Parathyroid adenoma (tissue), 2 donors: ENCODE measurements around the gene PTPN4.

Source experiments
- H2AFZ ChIP-seq: fragments of 300-600 bp; sonication (generic); one replicate; pipeline ENCODE4 v1.7.0; 2017; ENCODE audit warnings: antibody characterized with exemption, mild to moderate bottlenecking
- H3K27ac ChIP-seq: fragments of 300-600 bp; sonication (generic); one replicate; pipeline ENCODE4 v1.7.0; 2017
- H3K27me3 ChIP-seq: fragments of 300-600 bp; sonication (generic); one replicate; pipeline ENCODE4 v1.7.0; 2017; ENCODE audit warnings: low read length; ENCODE audit not compliant: control insufficient read depth, insufficient read depth
- H3K36me3 ChIP-seq: fragments of 300-600 bp; sonication (generic); one replicate; pipeline ENCODE4 v1.7.0; 2017; ENCODE audit warnings: low read length; ENCODE audit not compliant: control insufficient read depth, insufficient read depth
- H3K4me1 ChIP-seq: fragments of 300-600 bp; sonication (generic); one replicate; pipeline ENCODE4 v1.7.0; 2017; ENCODE audit warnings: control low read depth
- H3K4me2 ChIP-seq: fragments of 300-600 bp; sonication (generic); one replicate; pipeline ENCODE4 v1.7.0; 2017; ENCODE audit warnings: low read length
- H3K4me3 ChIP-seq: fragments of 300-600 bp; sonication (generic); one replicate; pipeline ENCODE4 v1.7.0; 2017; ENCODE audit warnings: low read depth, low read length
- H3K79me2 ChIP-seq: fragments of 300-600 bp; sonication (generic); one replicate; pipeline ENCODE4 v1.7.0; 2017; ENCODE audit warnings: control low read depth
- H3K9ac ChIP-seq: fragments of 300-600 bp; sonication (generic); one replicate; pipeline ENCODE4 v1.7.0; 2017; ENCODE audit warnings: mild to moderate bottlenecking
- H3K9me3 ChIP-seq: fragments of 300-600 bp; sonication (generic); one replicate; pipeline ENCODE4 v1.7.0; 2017; ENCODE audit warnings: low read length; ENCODE audit not compliant: control insufficient read depth
- TF ChIP-seq, protein P1 (sequence below): fragments of 300-600 bp; sonication (generic); IDR thresholded peaks from one replicate; pipeline ENCODE4 v1.7.0; 2017; ENCODE audit warnings: antibody characterized with exemption, mild to moderate bottlenecking
- donor health status: primary hyperparathyroidism.

PTPN4 gene

GRCh38 chr2:119753041-119753929, 6.4 kb upstream of the PTPN4 start:
- Histone ChIP-seq H3K27ac (no peak overlapping the region), H3K9ac (no peak overlapping the region)

DNA sequence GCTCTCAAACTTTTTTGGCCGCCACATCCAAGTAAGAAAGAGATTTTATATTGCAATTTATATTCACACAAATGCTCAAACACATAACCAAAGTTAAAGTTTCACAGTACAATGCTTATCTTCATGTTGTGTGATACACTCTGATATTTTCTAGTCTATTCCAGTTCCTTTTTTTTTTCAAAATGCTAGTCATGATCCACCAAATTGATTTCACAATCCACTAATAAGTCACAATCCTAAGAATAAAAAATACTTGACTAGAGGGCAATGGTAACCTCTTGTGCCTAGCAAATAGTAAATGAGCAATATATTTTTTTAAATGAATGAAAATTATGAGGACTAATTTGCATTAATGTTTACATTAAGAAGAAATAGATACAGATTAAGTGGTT, 5.8 kb upstream of the PTPN4 start:
- H3K9ac ChIP-seq = no peak overlapping the region

More at GRCh38 chr2:119753041-119753929, 6.4 kb upstream of the PTPN4 start:
- Histone ChIP-seq H3K79me2 (no peaks in the 10 kb centered on the region), H3K4me2 (no peak overlapping the region), H3K4me3 (no peak overlapping the region), H3K9me3 (no peaks in the 10 kb centered on the region), H3K4me1 (no peaks in the 10 kb centered on the region), H3K27me3 (no peaks in the 10 kb centered on the region), H2AFZ (no peak overlapping the region), H3K36me3 (no peaks in the 10 kb centered on the region)
- TF ChIP-seq, protein P1, sequence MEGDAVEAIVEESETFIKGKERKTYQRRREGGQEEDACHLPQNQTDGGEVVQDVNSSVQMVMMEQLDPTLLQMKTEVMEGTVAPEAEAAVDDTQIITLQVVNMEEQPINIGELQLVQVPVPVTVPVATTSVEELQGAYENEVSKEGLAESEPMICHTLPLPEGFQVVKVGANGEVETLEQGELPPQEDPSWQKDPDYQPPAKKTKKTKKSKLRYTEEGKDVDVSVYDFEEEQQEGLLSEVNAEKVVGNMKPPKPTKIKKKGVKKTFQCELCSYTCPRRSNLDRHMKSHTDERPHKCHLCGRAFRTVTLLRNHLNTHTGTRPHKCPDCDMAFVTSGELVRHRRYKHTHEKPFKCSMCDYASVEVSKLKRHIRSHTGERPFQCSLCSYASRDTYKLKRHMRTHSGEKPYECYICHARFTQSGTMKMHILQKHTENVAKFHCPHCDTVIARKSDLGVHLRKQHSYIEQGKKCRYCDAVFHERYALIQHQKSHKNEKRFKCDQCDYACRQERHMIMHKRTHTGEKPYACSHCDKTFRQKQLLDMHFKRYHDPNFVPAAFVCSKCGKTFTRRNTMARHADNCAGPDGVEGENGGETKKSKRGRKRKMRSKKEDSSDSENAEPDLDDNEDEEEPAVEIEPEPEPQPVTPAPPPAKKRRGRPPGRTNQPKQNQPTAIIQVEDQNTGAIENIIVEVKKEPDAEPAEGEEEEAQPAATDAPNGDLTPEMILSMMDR = peak; percentile 70

DNA sequence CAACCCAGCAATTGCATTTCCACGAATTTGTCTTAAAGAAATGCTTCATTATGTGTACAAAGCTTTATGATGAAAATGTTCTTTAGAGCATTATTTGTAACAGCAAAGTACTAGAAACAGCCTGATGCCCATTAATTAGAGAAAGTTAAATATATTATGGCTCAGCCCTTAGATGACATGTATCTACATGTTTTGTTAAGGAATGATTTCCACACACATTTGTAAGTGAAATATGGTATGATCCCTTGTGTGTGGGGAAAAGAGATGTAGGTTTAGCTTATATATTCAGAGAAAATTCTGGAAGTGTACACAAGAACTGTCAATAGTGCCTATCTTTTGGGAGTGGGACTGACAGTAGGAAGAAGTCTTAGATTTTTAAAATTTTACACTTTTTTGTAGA, 3.8 kb upstream of the PTPN4 start:
- H3K4me2 ChIP-seq = no peak overlapping the region
- H3K27me3 ChIP-seq = no peaks in the 10 kb centered on the region
- H3K4me1 ChIP-seq = no peaks in the 10 kb centered on the region
- no peaks in the 10 kb centered on the region for H3K9me3 ChIP-seq
- H3K9ac ChIP-seq = no peak overlapping the region
- H3K79me2 ChIP-seq = no peaks in the 10 kb centered on the region
- no peak overlapping the region for H3K4me3 ChIP-seq
- H3K27ac ChIP-seq = no peak overlapping the region
- H2AFZ ChIP-seq = no peak overlapping the region
- H3K36me3 ChIP-seq = no peaks in the 10 kb centered on the region
- TF ChIP-seq, protein P1 = no peak

More for the DNA sequence above, 5.8 kb upstream of the PTPN4 start:
- Histone ChIP-seq H3K9me3 (no peaks in the 10 kb centered on the region), H3K4me3 (no peak overlapping the region), H3K27ac (no peak overlapping the region), H3K4me1 (no peaks in the 10 kb centered on the region), H3K79me2 (no peaks in the 10 kb centered on the region), H2AFZ (no peak overlapping the region), H3K4me2 (no peak overlapping the region), H3K36me3 (no peaks in the 10 kb centered on the region), H3K27me3 (no peaks in the 10 kb centered on the region)
- TF ChIP-seq, protein P1 = no peak

DNA sequence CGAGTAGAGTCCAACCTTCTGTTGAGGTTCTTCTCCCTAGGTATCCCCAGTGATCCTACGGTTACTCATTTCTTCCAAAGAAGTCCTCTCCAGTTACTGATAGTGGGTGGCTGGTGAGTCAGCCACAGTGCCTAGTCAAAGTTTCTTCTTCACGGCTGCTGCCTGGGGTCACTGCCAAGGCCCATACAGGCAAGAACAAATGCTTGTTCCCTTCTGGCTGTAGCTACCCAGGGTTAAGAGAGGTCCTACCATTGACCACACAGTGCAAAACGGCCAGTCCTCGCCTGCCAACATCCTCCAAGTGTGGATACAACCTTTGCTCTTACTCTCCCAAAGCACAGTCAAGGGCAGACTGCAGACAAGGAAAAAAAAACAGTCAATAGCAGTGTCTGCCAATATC, 2.9 kb upstream of the PTPN4 start:
- Histone ChIP-seq H2AFZ (peak overlapping the region; percentile 66), H3K79me2 (peaks cover 5% of the 10 kb centered on the region), H3K9ac (no peak overlapping the region), H3K36me3 (no peaks in the 10 kb centered on the region), H3K27ac (no peak overlapping the region), H3K4me2 (no peak overlapping the region), H3K4me1 (no peaks in the 10 kb centered on the region), H3K4me3 (no peak overlapping the region), H3K27me3 (no peaks in the 10 kb centered on the region), H3K9me3 (no peaks in the 10 kb centered on the region)
- TF ChIP-seq, protein P1 = no peak
